Activated CD4-positive, CD25-positive, alpha-beta regulatory T cell (primary cell): ENCODE data around the gene HLA-DRA.
A peak's percentile ranks its signal among the peaks of the same experiment; 100 is the strongest.

Source experiments
- DNase-seq, 4 experiments: peaks; one replicate each; lab custom pipeline; 2025; lab: John Stamatoyannopoulos, UW

The HLA-DRA gene

GRCh38 chr6:32439602-32440214, at the start of gene HLA-DRA:
Gene HLA-DRA, plus strand, starts transcription at chr6:32439887. Its CDS starts 64 bp downstream, at chr6:32439951.
- DNase-seq: no peak

GRCh38 chr6:32391505-32391904, 48.2 kb upstream of the HLA-DRA start:
- no peak for DNase-seq

- no peak for DNase-seq
Measured at GRCh38 chr6:32393665-32394420, 45.8 kb upstream of the HLA-DRA start.

- no peak for DNase-seq
Measured at GRCh38 chr6:32396028-32396427, 43.7 kb upstream of the HLA-DRA start.

- no peak for DNase-seq
Measured at GRCh38 chr6:32397252-32397920, 42.3 kb upstream of the HLA-DRA start.

GRCh38 chr6:32401284-32401963, 38.3 kb upstream of the HLA-DRA start:
- DNase-seq: no peak

- DNase-seq: no peak
Measured at GRCh38 chr6:32402812-32403211, 36.9 kb upstream of the HLA-DRA start.

- DNase-seq: no peak
Measured at GRCh38 chr6:32405656-32406055, 34.0 kb upstream of the HLA-DRA start.

- DNase-seq: no peak
Measured at GRCh38 chr6:32406197-32406596, 33.5 kb upstream of the HLA-DRA start.

- no peak for DNase-seq
Measured at GRCh38 chr6:32406857-32407256, 32.8 kb upstream of the HLA-DRA start, which contains the start of gene BTNL2. Gene BTNL2, minus strand, starts transcription at chr6:32407181. Its CDS starts 58 bp downstream, at chr6:32407123.

GRCh38 chr6:32410906-32411305, 28.8 kb upstream of the HLA-DRA start:
- no peak for DNase-seq

GRCh38 chr6:32411566-32412327, 27.9 kb upstream of the HLA-DRA start:
- DNase-seq: no peak

- peak; percentile 72 to 79 (median 76) for DNase-seq
Measured at GRCh38 chr6:32413427-32414047, 26.1 kb upstream of the HLA-DRA start.

- peak; percentile 35 to 65 (median 50) for DNase-seq
Measured at GRCh38 chr6:32415521-32416019, 24.1 kb upstream of the HLA-DRA start.

- DNase-seq: no peak
Measured at GRCh38 chr6:32416036-32416435, 23.7 kb upstream of the HLA-DRA start.

GRCh38 chr6:32424589-32425300, 14.9 kb upstream of the HLA-DRA start:
- DNase-seq: no peak

- no peak for DNase-seq
Measured at GRCh38 chr6:32426338-32426737, 13.3 kb upstream of the HLA-DRA start.

- no peak for DNase-seq
Measured at GRCh38 chr6:32427218-32427617, 12.5 kb upstream of the HLA-DRA start.

GRCh38 chr6:32427934-32428474, 11.7 kb upstream of the HLA-DRA start:
- no peak for DNase-seq

- no peak for DNase-seq
Measured at GRCh38 chr6:32430179-32430578, 9.5 kb upstream of the HLA-DRA start.
